Myocyte (in vitro differentiated cells): ENCODE measurements around the gene EXOC3L2. TPM values are rescaled to one million over a fixed set of nuclear protein-coding genes. Genes with fewer than 3 reads are reported as not detected.

Experiments used
- DNase-seq: peaks from one replicate; pipeline ENCODE4 v3.0.0-alpha.2; 2012; ENCODE audit warnings: low read depth
- total RNA-seq: library from RNA; depleted of rRNA; stranded (reverse); fragments of >200 nt; gene quantifications from 2 replicates; pipeline ENCODE4 v1.2.3, GENCODE V29; 2014

The EXOC3L2 gene
- total RNA-seq, 1 donor from 2014 or later, result not detected

DNA sequence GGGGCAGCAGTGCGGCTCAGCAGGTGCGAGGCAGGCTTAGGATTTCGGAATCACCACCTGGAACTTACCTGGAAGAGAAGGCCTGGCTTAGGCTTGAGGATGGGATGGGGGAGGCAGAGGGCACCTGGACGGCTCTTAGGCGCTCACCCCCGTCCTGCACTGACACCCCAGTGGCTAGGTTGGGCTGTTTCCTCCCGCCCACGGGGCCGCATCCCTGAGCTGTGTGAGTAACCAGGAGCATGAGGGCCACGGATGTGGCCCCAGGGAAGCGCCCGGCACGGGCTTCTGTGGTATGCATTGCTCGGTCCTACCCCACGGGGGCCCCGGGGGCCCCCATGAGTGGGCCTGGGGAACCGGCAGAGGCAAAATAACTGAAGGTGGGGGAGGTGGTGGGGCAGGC is 82.1 kb downstream of the EXOC3L2 start:
- DNase-seq, result no peak

DNA sequence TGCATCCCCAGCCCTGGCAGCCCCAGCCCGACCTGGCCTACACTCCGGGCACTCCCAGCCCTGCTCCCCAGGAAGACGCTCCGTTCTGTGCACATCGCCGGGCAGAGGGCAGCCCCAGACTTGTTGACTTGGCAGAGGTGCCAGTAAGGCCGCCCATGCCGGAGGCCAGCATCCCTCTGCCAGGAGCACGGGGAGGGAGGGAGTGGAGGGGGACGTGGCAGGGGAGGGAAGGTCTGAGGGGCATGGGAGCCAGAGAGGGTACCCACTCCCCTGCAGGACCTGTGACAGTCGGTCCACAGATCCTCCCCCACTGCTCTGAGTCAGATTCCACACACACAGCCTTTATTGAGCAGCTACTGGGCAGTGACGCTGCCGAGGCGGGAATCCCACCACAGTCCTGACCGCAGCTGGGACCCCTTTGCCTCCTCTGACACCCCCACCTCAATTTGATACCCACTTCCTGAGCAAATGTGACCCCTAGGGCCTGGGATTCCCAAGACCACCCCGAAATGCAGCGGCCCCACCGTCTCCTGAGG is 82.5 kb downstream of the EXOC3L2 start:
- DNase-seq, result no peak

Other genes with a start within 250 kb of the EXOC3L2 start
- 14.2 and 18.4 TPM in 2 replicates for gene RELB, start 243.9 kb downstream of the EXOC3L2 start, total RNA-seq
- gene CLASRP, start 206.4 kb downstream of the EXOC3L2 start, total RNA-seq, result 51.8 and 91.3 TPM in 2 replicates
- not detected in 2 replicates for gene ZNF296, start 168.9 kb downstream of the EXOC3L2 start, total RNA-seq
- 15.2 and 25.7 TPM in 2 replicates for gene GEMIN7, start 166.1 kb downstream of the EXOC3L2 start, total RNA-seq
- 73.3 and 80.2 TPM in 2 replicates for gene PPP1R37, start 152.2 kb downstream of the EXOC3L2 start, total RNA-seq
- 0.10 and 0.13 TPM in 2 replicates for gene NKPD1, start 84.4 kb downstream of the EXOC3L2 start, total RNA-seq
- gene TRAPPC6A, start 67.2 kb downstream of the EXOC3L2 start, total RNA-seq, result 26.9 and 29.4 TPM in 2 replicates
- 8.4 and 11.8 TPM in 2 replicates for gene BLOC1S3, start 66.6 kb downstream of the EXOC3L2 start, total RNA-seq
- 20.9 and 26.7 TPM in 2 replicates for gene MARK4, start 5.9 kb upstream of the EXOC3L2 start, total RNA-seq
- gene CKM, start 77.5 kb upstream of the EXOC3L2 start, total RNA-seq, result 1,914 and 2,511 TPM in 2 replicates
- gene KLC3, start 95.3 kb upstream of the EXOC3L2 start, total RNA-seq, result not detected in 2 replicates
- gene ERCC2, start 125.2 kb upstream of the EXOC3L2 start, total RNA-seq, result 17.3 and 20.6 TPM in 2 replicates
- gene PPP1R13L, start 159.7 kb upstream of the EXOC3L2 start, total RNA-seq, result 0.73 and 1.3 TPM in 2 replicates
- 10.1 and 13.2 TPM in 2 replicates for gene POLR1G, start 161.2 kb upstream of the EXOC3L2 start, total RNA-seq
- 60.8 and 78.3 TPM in 2 replicates for gene ERCC1, start 178.5 kb upstream of the EXOC3L2 start, total RNA-seq
- gene FOSB, start 222.6 kb upstream of the EXOC3L2 start, total RNA-seq, result 2.0 and 4.1 TPM in 2 replicates